ENCODE data around the gene DNM2.

The DNM2 gene

DNA sequence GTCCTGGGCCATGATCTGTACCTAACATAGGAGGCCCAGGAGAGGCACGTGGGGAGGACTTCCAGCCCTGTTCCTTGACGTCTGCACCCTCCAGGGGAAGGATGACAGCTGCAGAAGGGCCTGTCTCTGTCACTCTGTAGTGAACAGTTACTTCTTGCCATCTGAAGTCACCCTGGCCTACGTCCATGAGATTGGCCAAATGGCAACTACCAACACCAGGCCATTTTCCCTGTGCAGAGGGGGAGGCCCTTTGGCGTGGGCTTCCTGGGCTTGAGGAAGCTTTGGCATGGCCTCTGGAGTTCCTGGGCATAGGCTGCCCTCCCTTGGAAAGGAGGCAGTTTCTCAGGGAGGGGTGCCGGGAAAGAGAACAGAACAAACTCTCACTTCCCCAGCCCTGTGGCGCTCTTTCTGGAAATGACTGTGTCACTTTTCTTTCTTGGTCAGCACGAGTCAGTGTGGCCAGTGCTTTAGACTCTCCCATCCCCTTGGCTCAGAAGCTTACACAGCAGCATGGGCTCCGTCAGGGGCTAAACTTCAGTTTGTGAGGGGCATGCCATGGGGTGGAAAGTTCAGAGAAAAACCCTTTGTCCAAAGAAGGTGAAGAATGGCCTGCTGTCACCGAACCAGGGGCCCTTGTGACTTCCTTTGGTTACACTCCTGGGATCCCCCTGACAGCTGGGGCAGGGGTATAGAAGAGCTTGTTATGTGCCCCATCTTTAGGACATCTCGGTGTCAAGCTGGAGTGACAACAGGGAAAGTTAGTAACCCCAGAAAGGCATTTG is 158.8 kb downstream of the DNM2 start:
- TF ChIP-seq SIN3A (IDR thresholded peaks at IDR 0.05; ENCODE audit: borderline replicate concordance, insufficient read depth, low read length): no peak
- no peak for TF ChIP-seq TAF1 (IDR thresholded peaks at IDR 0.05; ENCODE audit: borderline replicate concordance, insufficient read depth, low read length)
- TF ChIP-seq FOXP2 (optimal IDR thresholded peaks at IDR 0.05; ENCODE audit: borderline replicate concordance, extremely low read depth, extremely low read length, insufficient read depth): no peak
- TF ChIP-seq, protein P1, sequence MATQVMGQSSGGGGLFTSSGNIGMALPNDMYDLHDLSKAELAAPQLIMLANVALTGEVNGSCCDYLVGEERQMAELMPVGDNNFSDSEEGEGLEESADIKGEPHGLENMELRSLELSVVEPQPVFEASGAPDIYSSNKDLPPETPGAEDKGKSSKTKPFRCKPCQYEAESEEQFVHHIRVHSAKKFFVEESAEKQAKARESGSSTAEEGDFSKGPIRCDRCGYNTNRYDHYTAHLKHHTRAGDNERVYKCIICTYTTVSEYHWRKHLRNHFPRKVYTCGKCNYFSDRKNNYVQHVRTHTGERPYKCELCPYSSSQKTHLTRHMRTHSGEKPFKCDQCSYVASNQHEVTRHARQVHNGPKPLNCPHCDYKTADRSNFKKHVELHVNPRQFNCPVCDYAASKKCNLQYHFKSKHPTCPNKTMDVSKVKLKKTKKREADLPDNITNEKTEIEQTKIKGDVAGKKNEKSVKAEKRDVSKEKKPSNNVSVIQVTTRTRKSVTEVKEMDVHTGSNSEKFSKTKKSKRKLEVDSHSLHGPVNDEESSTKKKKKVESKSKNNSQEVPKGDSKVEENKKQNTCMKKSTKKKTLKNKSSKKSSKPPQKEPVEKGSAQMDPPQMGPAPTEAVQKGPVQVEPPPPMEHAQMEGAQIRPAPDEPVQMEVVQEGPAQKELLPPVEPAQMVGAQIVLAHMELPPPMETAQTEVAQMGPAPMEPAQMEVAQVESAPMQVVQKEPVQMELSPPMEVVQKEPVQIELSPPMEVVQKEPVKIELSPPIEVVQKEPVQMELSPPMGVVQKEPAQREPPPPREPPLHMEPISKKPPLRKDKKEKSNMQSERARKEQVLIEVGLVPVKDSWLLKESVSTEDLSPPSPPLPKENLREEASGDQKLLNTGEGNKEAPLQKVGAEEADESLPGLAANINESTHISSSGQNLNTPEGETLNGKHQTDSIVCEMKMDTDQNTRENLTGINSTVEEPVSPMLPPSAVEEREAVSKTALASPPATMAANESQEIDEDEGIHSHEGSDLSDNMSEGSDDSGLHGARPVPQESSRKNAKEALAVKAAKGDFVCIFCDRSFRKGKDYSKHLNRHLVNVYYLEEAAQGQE (IDR thresholded peaks at IDR 0.05; ENCODE audit: insufficient read depth in 1 of 2, low read depth in 2 of 2, low read length in 2 of 2): no peak
- no peak for TF ChIP-seq POLR2AphosphoS5 (IDR thresholded peaks at IDR 0.05; ENCODE audit: low read depth, low read length)

DNA sequence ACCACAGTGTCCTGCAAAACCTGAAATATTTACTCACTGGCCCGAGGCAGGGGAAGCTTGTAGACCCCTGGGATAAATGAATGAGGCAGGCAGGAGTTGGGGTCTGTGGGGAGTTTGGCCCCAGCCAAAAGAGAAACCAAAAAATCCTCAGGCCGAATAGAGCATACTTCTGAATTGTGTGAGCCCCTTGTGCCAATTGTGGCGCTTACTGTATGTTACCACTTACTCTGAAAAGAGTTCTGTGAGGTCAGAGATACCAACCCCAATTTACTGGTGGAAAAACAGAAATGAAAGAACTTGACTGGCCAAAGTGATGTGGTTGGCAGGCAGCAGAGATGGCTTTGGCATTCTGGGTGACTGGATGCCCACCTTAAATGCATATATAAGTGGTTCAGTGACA is 160.4 kb downstream of the DNM2 start:
- TF ChIP-seq POLR2AphosphoS5 (IDR thresholded peaks at IDR 0.05; ENCODE audit: low read depth, low read length) (no peak), SIN3A (IDR thresholded peaks at IDR 0.05; ENCODE audit: borderline replicate concordance, insufficient read depth, low read length) (no peak), TAF1 (IDR thresholded peaks at IDR 0.05; ENCODE audit: borderline replicate concordance, insufficient read depth, low read length) (no peak), FOXP2 (optimal IDR thresholded peaks at IDR 0.05; ENCODE audit: borderline replicate concordance, extremely low read depth, extremely low read length, insufficient read depth) (no peak)
- TF ChIP-seq, protein P1 (IDR thresholded peaks at IDR 0.05; ENCODE audit: insufficient read depth in 1 of 2, low read depth in 2 of 2, low read length in 2 of 2): no peak
